Measurements from ENCODE around the gene CCDC190. TPM values are rescaled to one million over a fixed set of nuclear protein-coding genes. Genes with fewer than 3 reads are reported as not detected.

The CCDC190 gene
- total and polyA plus RNA-seq, 2 of the 8 experiments (the other 6 are each of a cell fraction or from before 2014, with no cell fraction given) = not detected

GRCh38 chr1:162906485-162906884 is 45.5 kb upstream of the CCDC190 start:
- Histone ChIP-seq H3K4me2 (ENCODE audit: insufficient read depth in 1 of 2, low read depth in 2 of 2, low read length in 2 of 2) (no peak overlapping the region), H2BK120ac (replicated peaks; ENCODE audit: low read depth, low read length) (no peak overlapping the region), H3K4me3 (ENCODE audit: extremely low read depth in 1 of 4, insufficient read depth in 2 of 4, low read depth in 3 of 4, low read length in 4 of 4) (no peak overlapping the region), H3K9me3 (ENCODE audit: insufficient read depth in 2 of 2, low read depth in 1 of 2, low read length in 1 of 2) (no peaks in the 10 kb centered on the region), H2AFZ (ENCODE audit: low read length) (no peak overlapping the region), H2BK5ac (ENCODE audit: low read depth, low read length) (no peak overlapping the region), H2BK20ac (ENCODE audit: low read length) (no peak overlapping the region), H4K5ac (ENCODE audit: insufficient read length, low read depth, low read length) (no peak overlapping the region), H3K4ac (replicated peaks; ENCODE audit: insufficient read length, low read depth, low read length) (no peak overlapping the region), H3K9ac (replicated peaks in 1 of 4; ENCODE audit: extremely low read depth in 1 of 4, low read depth in 3 of 4, low read length in 3 of 4) (no peak overlapping the region), H2BK12ac (ENCODE audit: low read depth, low read length) (no peak overlapping the region), H3K4me1 (replicated peaks in 1 of 4; ENCODE audit: control insufficient read depth in 3 of 4, insufficient read depth in 4 of 4, low read length in 3 of 4) (no peaks in the 10 kb centered on the region), H3K14ac (ENCODE audit: insufficient read length) (no peak overlapping the region), H3K56ac (replicated peaks; ENCODE audit: insufficient read length, low read depth, low read length) (no peak overlapping the region), H3K23ac (ENCODE audit: insufficient read length) (no peak overlapping the region), H3K27ac (ENCODE audit: low read depth, low read length) (no peak overlapping the region), H2BK15ac (ENCODE audit: low read length) (no peak overlapping the region), H2AK5ac (ENCODE audit: low read depth, low read length) (no peak overlapping the region), H3K23me2 (ENCODE audit: low read depth, low read length) (no peaks in the 10 kb centered on the region; the same call in 1 of the 2 replicates), H3K79me1 (ENCODE audit: low read depth, low read length) (no peaks in the 10 kb centered on the region), H3K27me3 (replicated peaks in 1 of 4; ENCODE audit: control insufficient read depth in 3 of 4, extremely low read depth in 1 of 4, insufficient read depth in 3 of 4, low read length in 3 of 4) (no peaks in the 10 kb centered on the region), H4K20me1 (replicated peaks in 1 of 2; ENCODE audit: control insufficient read depth in 1 of 2, insufficient read depth in 2 of 2, low read length in 2 of 2) (no peaks in the 10 kb centered on the region), H3K36me3 (ENCODE audit: control insufficient read depth in 2 of 4, insufficient read depth in 4 of 4, low read length in 3 of 4) (no peaks in the 10 kb centered on the region), H4K8ac (ENCODE audit: extremely low read depth, insufficient read depth, low read length) (no peak overlapping the region), H3K79me2 (ENCODE audit: control insufficient read depth in 1 of 2, insufficient read depth in 2 of 2, low read length in 2 of 2) (no peaks in the 10 kb centered on the region), H3K18ac (ENCODE audit: extremely low read depth, low read length) (no peak overlapping the region), H4K91ac (replicated peaks; ENCODE audit: insufficient read length, low read length) (no peak overlapping the region)
- no peak for FAIRE-seq
- ChIA-PET CTCF (ENCODE audit: partially characterized antibody) (interaction anchor here (0.6 kb wide), 1 partner anchor 11 kb away, joined by 3 read pairs; no protein-coding TSS in a partner anchor), POLR2A (ENCODE audit: partially characterized antibody) (no interaction called here)
- no peak for DNase-seq (ENCODE audit: low read depth in 1 of 2, low spot score in 2 of 2)
- 92% methylated on average over 2 of the region's 2 CpGs; no CpG with 5 or more reads in 1 of the 2 experiments for WGBS, 2 experiments (ENCODE audit: extremely low coverage in 1 of 2, insufficient coverage in 1 of 2, insufficient read length in 1 of 2, insufficient replicate concordance in 2 of 2, low coverage in 1 of 2, low lambda C conversion rate in 2 of 2, missing lambda C conversion rate in 1 of 2)
- TF ChIP-seq CTBP2 (IDR thresholded peaks at IDR 0.05; ENCODE audit: borderline replicate concordance, insufficient read depth, insufficient read length, low read length) = no peak
- TF ChIP-seq BACH1 (IDR thresholded peaks at IDR 0.05; ENCODE audit: low read length) = no peak
- no peak for TF ChIP-seq SP2 (IDR thresholded peaks at IDR 0.05; ENCODE audit: low read length)
- no peak for TF ChIP-seq RFX5 (IDR thresholded peaks at IDR 0.05; ENCODE audit: borderline replicate concordance, low read depth, low read length)
- no peak for TF ChIP-seq GABPA (IDR thresholded peaks at IDR 0.05; ENCODE audit: borderline replicate concordance, insufficient read depth, low read length)
- TF ChIP-seq SRF (IDR thresholded peaks at IDR 0.05; ENCODE audit: low read depth, low read length) = no peak
- no peak for TF ChIP-seq YY1 (IDR thresholded peaks at IDR 0.05; ENCODE audit: low read depth, low read length)
- TF ChIP-seq SIX5 (IDR thresholded peaks at IDR 0.05; ENCODE audit: low read depth, low read length) = no peak
- no peak for TF ChIP-seq RXRA (IDR thresholded peaks at IDR 0.05; ENCODE audit: insufficient read depth, low read depth, low read length)
- TF ChIP-seq POLR2AphosphoS5 (IDR thresholded peaks at IDR 0.05; ENCODE audit: low read depth, low read length) = no peak
- TF ChIP-seq POU5F1 (IDR thresholded peaks at IDR 0.05; ENCODE audit: low read depth, low read length) = no peak
- TF ChIP-seq JUND (IDR thresholded peaks at IDR 0.05; ENCODE audit: low read length) = no peak
